K562 (cell line): ENCODE results near the gene CAPN2. TPM values are rescaled to one million over a fixed set of nuclear protein-coding genes. Genes with fewer than 3 reads are reported as not detected.

Experiments used
- CTBP1 ChIP-seq: fragments of 450-650 bp; IDR thresholded peaks from 2 replicates; pipeline ENCODE4 v1.6.1; 2016; ENCODE audit warnings: borderline replicate concordance
- CTCF ChIP-seq, 3 experiments: IDR thresholded peaks in 2 of 3; conservative IDR thresholded peaks in 1 of 3; 2 replicates each; pipeline ENCODE4 v1.5.1; 2011 to 2012; ENCODE audit warnings: low read length in 3 of 3, mild to moderate bottlenecking in 3 of 3, control low read depth in 2 of 3, improper control_type of control experiment in 1 of 3, inconsistent platforms in 1 of 3, low read depth in 1 of 3, mixed read lengths in 1 of 3, moderate library complexity in 1 of 3; ENCODE audit not compliant: insufficient read depth in 2 of 3
- FOXK2 ChIP-seq, 2 experiments: fragments of 450-650 bp; IDR thresholded peaks in 1 of 2; conservative IDR thresholded peaks in 1 of 2; 2 replicates each; pipeline ENCODE4 v1.6.1; 2016; ENCODE audit warnings: low read depth in 2 of 2, mild to moderate bottlenecking in 1 of 2
- GATA2 ChIP-seq: sonication (generic); formaldehyde crosslinking; IDR thresholded peaks from 2 replicates; pipeline ENCODE4 v1.4.0; 2020; ENCODE audit warnings: mild to moderate bottlenecking, missing genetic modification reagents
- MAZ ChIP-seq, 2 experiments: fragments of 450-650 bp in 1 of 2; sonication (generic) in 1 of 2; formaldehyde crosslinking; IDR thresholded peaks in 1 of 2; conservative IDR thresholded peaks in 1 of 2; 2 replicates each; pipeline versions ENCODE4 v1.4.0 to v1.5.0; 2020; ENCODE audit warnings: mild to moderate bottlenecking in 1 of 2, missing genetic modification reagents in 1 of 2
- NR3C1 ChIP-seq: sonication (generic); formaldehyde crosslinking; IDR thresholded peaks from 2 replicates; pipeline ENCODE4 v1.8.1; 2022; ENCODE audit warnings: missing genetic modification reagents
- RAD21 ChIP-seq, 2 experiments: fragments of 250-450 bp in 1 of 2; fragments of 450-650 bp in 1 of 2; sonication (Bioruptor Pico) in 1 of 2; formaldehyde crosslinking in 1 of 2; IDR thresholded peaks in 1 of 2; conservative IDR thresholded peaks in 1 of 2; 2 replicates each; pipeline versions ENCODE4 v1.4.0 to v1.8.0; 2020 to 2022; ENCODE audit warnings: mild to moderate bottlenecking in 2 of 2, moderate library complexity in 1 of 2
- REST ChIP-seq, 2 experiments: fragments of 450-650 bp; formaldehyde crosslinking in 1 of 2; IDR thresholded peaks; 2 replicates each; pipeline versions ENCODE4 v1.4.0 to v1.6.1; 2014 to 2020; ENCODE audit warnings: mild to moderate bottlenecking in 2 of 2, borderline replicate concordance in 1 of 2, low read depth in 1 of 2
- WHSC1 ChIP-seq: IDR thresholded peaks from one replicate; pipeline ENCODE4 v1.6.1; 2012; ENCODE audit warnings: low read length, control low read depth, inconsistent platforms
- XRCC5 ChIP-seq: fragments of 200-400 bp; formaldehyde crosslinking; IDR thresholded peaks from 2 replicates; pipeline ENCODE4 v1.6.1; 2017; ENCODE audit warnings: low read depth, mild to moderate bottlenecking, low read length
- ZEB2 ChIP-seq: fragments of 450-650 bp; IDR thresholded peaks from 2 replicates; pipeline ENCODE4 v1.6.1; 2016
- polyA plus RNA-seq, 8 experiments: library from polyadenylated mRNA; depleted of rRNA in 4 of 8; stranded (reverse) in 5 of 8; unstranded in 3 of 8; fragments of >200 nt; fragmentation: Nextera tagmentation in 2 of 8; fragmentation: Illumina TruSeq in 1 of 8; extraction: Ambion mirVana in 2 of 8; extraction: Trizol in 1 of 8; gene quantifications; 2 replicates each; pipeline versions ENCODE4 v1.2.1 to v1.2.3, GENCODE V29; 2011 to 2014; ENCODE audit warnings: inconsistent platforms in 1 of 8, missing spikeins in 1 of 8
- total RNA-seq, 7 experiments: library from RNA; depleted of rRNA in 6 of 7; stranded (reverse); fragments of >200 nt in 6 of 7; fragmentation: Illumina TruSeq in 2 of 7; extraction: Trizol in 2 of 7; gene quantifications; 2 replicates each; pipeline versions ENCODE4 v1.2.1 to v1.2.3, GENCODE V29; 2011 to 2021; ENCODE audit warnings: low replicate concordance in 1 of 7
- TF ChIP-seq, protein P1 (sequence below): fragments of 450-650 bp; IDR thresholded peaks from 2 replicates; pipeline ENCODE4 v1.6.1; 2016

Gene CAPN2
- total and polyA plus RNA-seq, 9 of the 15 experiments (the other 6 are each of a cell fraction or from before 2014, with no cell fraction given): 24.6 to 157 (median 101) TPM

- TF ChIP-seq REST (IDR thresholded peaks at IDR 0.05; ENCODE audit: borderline replicate concordance) (peak; percentile 44; the same call in 1 of the 2 replicates), REST (CRISPR knock-in tag; IDR thresholded peaks at IDR 0.05; ENCODE audit: low read depth) (no peak), FOXK2 (conservative IDR thresholded peaks at IDR 0.05 in 1 of 2, IDR thresholded peaks at IDR 0.05 in 1 of 2; ENCODE audit: low read depth in 2 of 2) (0 out of 4 replicates have a peak, but pooled peaks of 1 of the 2 experiments have one; percentile 22), RAD21 (CRISPR knock-in tag; conservative IDR thresholded peaks at IDR 0.05 in 1 of 2, IDR thresholded peaks at IDR 0.05 in 1 of 2) (peak; percentile 29 to 66; a peak in 3 of 4 replicates), GATA2 (CRISPR knock-in tag) (no peak), ZEB2 (0 out of 2 replicates have a peak, but pooled peaks have one; percentile 43), CTBP1 (peak; percentile 54; the same call in 1 of the 2 replicates), MAZ (CRISPR knock-in tag; conservative IDR thresholded peaks at IDR 0.05 in 1 of 2, IDR thresholded peaks at IDR 0.05 in 1 of 2) (0 out of 4 replicates have a peak, but pooled peaks of 1 of the 2 experiments have one; percentile 30), XRCC5 (no peak), CTCF (IDR thresholded peaks at IDR 0.05 in 2 of 3, conservative IDR thresholded peaks at IDR 0.05 in 1 of 3; ENCODE audit: insufficient read depth in 2 of 3, low read depth in 1 of 3, low read length in 3 of 3) (peak; percentile 52 to 62 (median 58); a peak in 5 of 6 replicates), WHSC1 (no peak), NR3C1 (CRISPR knock-in tag) (no peak)
- TF ChIP-seq, protein P1, sequence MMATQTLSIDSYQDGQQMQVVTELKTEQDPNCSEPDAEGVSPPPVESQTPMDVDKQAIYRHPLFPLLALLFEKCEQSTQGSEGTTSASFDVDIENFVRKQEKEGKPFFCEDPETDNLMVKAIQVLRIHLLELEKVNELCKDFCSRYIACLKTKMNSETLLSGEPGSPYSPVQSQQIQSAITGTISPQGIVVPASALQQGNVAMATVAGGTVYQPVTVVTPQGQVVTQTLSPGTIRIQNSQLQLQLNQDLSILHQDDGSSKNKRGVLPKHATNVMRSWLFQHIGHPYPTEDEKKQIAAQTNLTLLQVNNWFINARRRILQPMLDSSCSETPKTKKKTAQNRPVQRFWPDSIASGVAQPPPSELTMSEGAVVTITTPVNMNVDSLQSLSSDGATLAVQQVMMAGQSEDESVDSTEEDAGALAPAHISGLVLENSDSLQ: peak; percentile 23; the same call in 1 of the 2 replicates
These were observed 46.9 kb downstream of the CAPN2 start (continued) for GRCh38 chr1:223759273-223759672.
